Nephron progenitor cell (in vitro differentiated cells): ENCODE measurements around the gene GBE1.
A peak's percentile ranks its signal among the peaks of the same experiment; 100 is the strongest.

Experiments
- DNase-seq: peaks from one replicate; pipeline ENCODE4 v3.0.0; 2021
- H3K27ac Mint-ChIP-seq: 2 replicates; pipeline ENCODE4 v1.8.0; 2021; ENCODE audit warnings: mild to moderate bottlenecking, moderate library complexity, mixed read lengths
- H3K27me3 Mint-ChIP-seq: 2 replicates; pipeline ENCODE4 v1.8.0; 2021; ENCODE audit warnings: mild to moderate bottlenecking, low read depth, mixed read lengths; ENCODE audit not compliant: poor library complexity
- H3K36me3 Mint-ChIP-seq: 2 replicates; pipeline ENCODE4 v1.8.0; 2021; ENCODE audit warnings: low read depth, mixed read lengths
- H3K4me1 Mint-ChIP-seq: 2 replicates; pipeline ENCODE4 v1.8.0; 2021; ENCODE audit warnings: mixed read lengths
- H3K4me3 Mint-ChIP-seq: 2 replicates; pipeline ENCODE4 v1.8.0; 2021; ENCODE audit warnings: mild to moderate bottlenecking, moderate library complexity, mixed read lengths
- H3K9me3 Mint-ChIP-seq: 2 replicates; pipeline ENCODE4 v1.8.0; 2021; ENCODE audit warnings: mild to moderate bottlenecking, moderate library complexity, mixed read lengths
- TF ChIP-seq, protein P1 (sequence below): fragments of 200-600 bp; sonication (generic); IDR thresholded peaks from 2 replicates; pipeline ENCODE4 v1.5.0; 2021; ENCODE audit warnings: antibody characterized with exemption

The GBE1 gene

DNA sequence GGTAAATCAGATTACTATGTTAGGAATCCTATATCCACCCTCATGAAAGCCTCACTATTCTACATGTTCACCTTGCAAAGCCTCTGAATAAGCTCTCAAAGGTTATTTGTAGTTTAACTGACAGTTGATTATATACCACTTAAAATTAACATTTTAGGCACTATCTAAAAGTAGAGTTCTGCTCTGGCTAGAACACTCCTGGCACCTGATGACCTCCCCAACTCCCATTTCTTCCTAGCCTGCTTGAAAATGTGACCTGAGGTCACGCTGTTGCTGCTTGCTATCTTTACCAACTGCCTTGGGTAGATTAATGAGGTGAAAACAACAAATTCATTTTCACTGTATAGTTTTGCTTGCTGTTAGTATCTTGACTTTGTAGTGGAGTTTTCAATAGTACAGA is 220.7 kb downstream of the GBE1 start:
- no peak overlapping the region for H3K4me3 Mint-ChIP-seq
- no peaks in the 10 kb centered on the region for H3K4me1 Mint-ChIP-seq
- TF ChIP-seq, protein P1, sequence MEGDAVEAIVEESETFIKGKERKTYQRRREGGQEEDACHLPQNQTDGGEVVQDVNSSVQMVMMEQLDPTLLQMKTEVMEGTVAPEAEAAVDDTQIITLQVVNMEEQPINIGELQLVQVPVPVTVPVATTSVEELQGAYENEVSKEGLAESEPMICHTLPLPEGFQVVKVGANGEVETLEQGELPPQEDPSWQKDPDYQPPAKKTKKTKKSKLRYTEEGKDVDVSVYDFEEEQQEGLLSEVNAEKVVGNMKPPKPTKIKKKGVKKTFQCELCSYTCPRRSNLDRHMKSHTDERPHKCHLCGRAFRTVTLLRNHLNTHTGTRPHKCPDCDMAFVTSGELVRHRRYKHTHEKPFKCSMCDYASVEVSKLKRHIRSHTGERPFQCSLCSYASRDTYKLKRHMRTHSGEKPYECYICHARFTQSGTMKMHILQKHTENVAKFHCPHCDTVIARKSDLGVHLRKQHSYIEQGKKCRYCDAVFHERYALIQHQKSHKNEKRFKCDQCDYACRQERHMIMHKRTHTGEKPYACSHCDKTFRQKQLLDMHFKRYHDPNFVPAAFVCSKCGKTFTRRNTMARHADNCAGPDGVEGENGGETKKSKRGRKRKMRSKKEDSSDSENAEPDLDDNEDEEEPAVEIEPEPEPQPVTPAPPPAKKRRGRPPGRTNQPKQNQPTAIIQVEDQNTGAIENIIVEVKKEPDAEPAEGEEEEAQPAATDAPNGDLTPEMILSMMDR: no peak
- DNase-seq: no peak
- H3K27me3 Mint-ChIP-seq: peaks cover 2% of the 10 kb centered on the region
- H3K36me3 Mint-ChIP-seq: no peaks in the 10 kb centered on the region
- H3K27ac Mint-ChIP-seq: no peak overlapping the region
- no peaks in the 10 kb centered on the region for H3K9me3 Mint-ChIP-seq

DNA sequence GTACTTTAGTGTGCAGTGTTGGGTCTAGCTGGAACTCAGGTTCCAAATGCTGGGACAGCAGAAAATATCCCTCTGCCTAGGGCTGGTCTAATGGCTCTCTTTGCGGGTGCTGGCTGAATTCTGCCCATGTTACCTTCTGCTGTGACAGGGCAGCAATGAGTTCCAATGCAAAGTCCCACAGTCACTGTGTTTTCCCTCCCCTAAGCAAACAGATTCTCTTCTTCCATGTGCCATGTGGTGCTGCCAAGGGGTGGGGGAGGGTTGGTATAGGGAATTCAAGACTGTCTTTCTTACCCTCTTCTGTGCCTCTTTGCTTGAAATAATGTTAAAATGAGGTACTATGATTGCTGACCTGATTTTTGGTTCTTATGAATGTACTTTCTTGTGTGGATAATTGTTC is 229.6 kb downstream of the GBE1 start:
- H3K27me3 Mint-ChIP-seq: no peaks in the 10 kb centered on the region
- H3K4me3 Mint-ChIP-seq: no peak overlapping the region
- peaks cover 4% of the 10 kb centered on the region for H3K9me3 Mint-ChIP-seq
- H3K27ac Mint-ChIP-seq: no peak overlapping the region
- TF ChIP-seq, protein P1: no peak
- H3K36me3 Mint-ChIP-seq: peaks cover 42% of the 10 kb centered on the region
- no peak for DNase-seq
- H3K4me1 Mint-ChIP-seq: no peaks in the 10 kb centered on the region

DNA sequence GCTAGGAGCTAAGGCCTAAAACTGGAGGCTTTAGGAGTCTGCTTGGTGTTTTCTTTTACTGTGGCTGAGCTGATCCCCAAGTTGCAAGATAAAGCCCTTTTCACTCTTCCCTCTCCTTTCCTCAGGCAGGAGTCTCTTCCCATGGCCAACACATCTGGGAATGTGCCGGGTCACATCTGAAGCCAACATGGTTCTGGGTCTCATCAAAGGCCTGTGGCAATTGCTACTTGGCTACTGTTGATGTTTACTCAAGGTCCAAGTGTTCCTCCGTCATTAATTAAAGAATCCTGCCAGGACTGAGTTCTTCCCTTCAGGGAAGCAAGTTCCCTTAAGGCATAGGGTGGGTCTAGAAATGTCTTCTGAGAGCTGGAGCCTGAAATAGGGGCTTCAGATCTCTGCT is 230.2 kb downstream of the GBE1 start:
- Mint-ChIP-seq H3K27ac (peak overlapping the region; percentile 75), H3K4me3 (no peak overlapping the region), H3K36me3 (peaks cover 46% of the 10 kb centered on the region), H3K4me1 (no peaks in the 10 kb centered on the region), H3K27me3 (no peaks in the 10 kb centered on the region), H3K9me3 (peaks cover 10% of the 10 kb centered on the region)
- no peak for DNase-seq
- TF ChIP-seq, protein P1: no peak

DNA sequence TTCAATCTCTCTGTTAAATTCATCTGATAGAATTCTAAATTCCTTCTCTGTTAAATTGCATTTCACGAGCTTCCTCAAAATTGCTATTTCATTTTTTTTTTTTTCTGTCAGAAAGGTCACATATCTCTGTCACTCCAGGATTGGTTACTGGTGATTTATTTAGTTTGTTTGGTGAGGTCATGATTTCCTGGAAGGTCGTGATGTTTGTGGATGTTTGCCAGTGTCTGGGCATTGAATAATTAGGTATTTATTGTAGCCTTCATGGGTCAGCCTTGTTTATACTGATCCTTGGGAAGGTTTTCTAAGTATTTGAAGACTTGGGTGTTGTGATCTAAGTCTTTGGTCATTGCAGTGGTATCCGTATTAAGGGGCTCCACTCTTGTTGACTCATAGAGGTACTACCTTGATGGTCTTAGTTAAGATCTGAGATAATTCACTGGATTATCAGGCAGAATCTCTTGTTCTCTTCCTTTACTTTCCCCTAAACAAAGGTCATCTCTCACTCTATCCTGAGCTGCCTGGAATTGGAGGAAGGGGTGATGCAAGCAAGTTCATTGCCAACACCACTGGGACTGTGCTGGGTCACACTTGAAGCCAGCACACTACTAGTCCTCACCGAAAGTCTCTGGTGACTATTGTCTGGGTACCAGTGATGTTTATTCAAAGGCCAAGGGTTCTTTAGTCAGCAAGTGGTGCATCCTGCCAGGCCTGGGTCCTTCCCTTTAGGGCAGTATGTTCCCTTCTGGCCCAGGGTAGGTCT is 231.1 kb downstream of the GBE1 start:
- Mint-ChIP-seq H3K4me3 (no peak overlapping the region), H3K9me3 (peaks cover 18% of the 10 kb centered on the region), H3K27ac (no peak overlapping the region)

DNA sequence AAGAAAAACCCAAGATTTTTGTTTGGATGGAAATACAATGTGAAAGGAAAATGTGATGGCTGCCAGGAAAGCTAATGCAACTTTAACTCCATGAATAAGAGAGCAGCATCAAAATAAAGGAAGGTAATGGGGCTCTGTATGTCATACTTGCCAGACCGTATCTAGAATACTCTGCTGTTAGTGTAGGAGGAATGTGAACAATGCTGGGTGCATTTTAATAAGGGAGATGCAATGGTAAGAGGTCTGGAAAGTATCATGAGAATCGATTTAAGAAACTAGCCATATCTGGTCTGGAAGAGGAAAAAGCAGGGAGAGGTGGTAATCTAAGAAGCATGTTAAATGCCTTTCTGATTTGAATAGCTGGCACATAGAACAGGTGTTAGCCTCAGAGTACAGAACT is 239.6 kb downstream of the GBE1 start:
- TF ChIP-seq, protein P1: no peak
- H3K27ac Mint-ChIP-seq: no peak overlapping the region
- H3K4me1 Mint-ChIP-seq: no peaks in the 10 kb centered on the region
- H3K27me3 Mint-ChIP-seq: peaks cover 3% of the 10 kb centered on the region
- H3K4me3 Mint-ChIP-seq: no peak overlapping the region
- peaks cover 22% of the 10 kb centered on the region for H3K9me3 Mint-ChIP-seq
- H3K36me3 Mint-ChIP-seq: peaks cover 18% of the 10 kb centered on the region
- DNase-seq: no peak

More for the DNA sequence above, 231.1 kb downstream of the GBE1 start:
- TF ChIP-seq, protein P1: no peak
- no peak for DNase-seq
- H3K36me3 Mint-ChIP-seq: peaks cover 55% of the 10 kb centered on the region
- peaks cover 3% of the 10 kb centered on the region for H3K27me3 Mint-ChIP-seq
- H3K4me1 Mint-ChIP-seq: no peaks in the 10 kb centered on the region

DNA sequence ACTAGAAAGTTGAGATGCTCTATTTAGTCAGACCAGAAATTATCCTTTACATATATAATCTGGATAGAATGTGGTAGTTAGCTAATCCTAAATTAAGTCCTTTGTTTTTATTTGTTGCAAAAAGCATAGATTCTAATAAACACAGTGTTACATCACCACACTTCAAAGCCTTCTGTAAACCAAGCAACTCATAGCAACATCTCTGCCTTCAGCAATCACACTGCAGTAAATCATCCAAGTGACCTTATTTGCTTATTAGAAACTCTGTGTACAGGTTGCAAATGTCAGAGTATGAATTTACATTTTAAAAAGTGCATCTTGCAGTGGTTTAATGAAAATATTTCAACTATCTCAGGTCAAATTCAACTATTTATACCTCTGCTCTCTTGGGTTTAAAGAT is 242.5 kb downstream of the GBE1 start:
- no peaks in the 10 kb centered on the region for H3K4me1 Mint-ChIP-seq
- TF ChIP-seq, protein P1: no peak
- H3K27me3 Mint-ChIP-seq: no peaks in the 10 kb centered on the region
- H3K4me3 Mint-ChIP-seq: no peak overlapping the region
- no peaks in the 10 kb centered on the region for H3K36me3 Mint-ChIP-seq
- no peak for DNase-seq
- H3K27ac Mint-ChIP-seq: no peak overlapping the region
- no peaks in the 10 kb centered on the region for H3K9me3 Mint-ChIP-seq
